RWPE1 (cell line): ENCODE data around the gene PPP3R1.

Experiments
- CTCF ChIA-PET: fragments of 350-600 bp; sonication (Branson Sonifier 250); formaldehyde crosslinking; extraction: SDS; loops from one replicate; lab custom pipeline; 2021; lab: Yijun Ruan, JAX
- POLR2A ChIA-PET: fragments of 400-600 bp; formaldehyde crosslinking; extraction: SDS; loops from one replicate; lab custom pipeline; 2020; ENCODE audit warnings: antibody characterized with exemption; ENCODE audit not compliant: low non-redundant PET; lab: Yijun Ruan, JAX
- DNase-seq: peaks from one replicate; pipeline ENCODE4 v3.0.0; 2012; ENCODE audit warnings: low spot score
- H3K27ac ChIP-seq: fragments of 450-650 bp; 2 replicates; pipeline ENCODE4 v1.5.1; 2017
- CTCF ChIP-seq: fragments of 450-650 bp; conservative IDR thresholded peaks from 2 replicates; pipeline ENCODE4 v1.5.1; 2017; ENCODE audit warnings: low read depth, mild to moderate bottlenecking

The PPP3R1 gene

GRCh38 chr2:68163641-68164040 is 88.7 kb downstream of the PPP3R1 start:
- ChIA-PET CTCF (interaction anchor here (0.7 kb wide), 1 partner anchor 1267 kb away, joined by 3 read pairs; no protein-coding TSS in a partner anchor), POLR2A (no interaction called here)
- no peak for TF ChIP-seq CTCF
- no peak overlapping the region for H3K27ac ChIP-seq
- no peak for DNase-seq

GRCh38 chr2:68158134-68158447 is 94.2 kb downstream of the PPP3R1 start:
- no peak for TF ChIP-seq CTCF
- ChIA-PET POLR2A (no interaction called here), CTCF (no interaction called here)
- H3K27ac ChIP-seq = peak overlapping the region; percentile 94
- no peak for DNase-seq

GRCh38 chr2:68157402-68158133 is 94.8 kb downstream of the PPP3R1 start, which contains the start of gene PNO1:
Gene PNO1, plus strand, starts transcription at chr2:68157888. Its CDS starts 47 bp downstream, at chr2:68157935.
- ChIA-PET POLR2A (interaction anchor here (0.5 kb wide), 1 partner anchor 27 kb away, joined by 3 read pairs; no protein-coding TSS in a partner anchor), CTCF (no interaction called here)
- H3K27ac ChIP-seq = peak within 1 kb of the TSS; percentile 94
- DNase-seq = peak; percentile 99
- TF ChIP-seq CTCF = no peak

GRCh38 chr2:68157002-68157401 is 95.3 kb downstream of the PPP3R1 start:
- ChIA-PET POLR2A (no interaction called here), CTCF (no interaction called here)

GRCh38 chr2:68156419-68156818 is 95.9 kb downstream of the PPP3R1 start:
- H3K27ac ChIP-seq = peak overlapping the region; percentile 94; the same call in 1 of the 2 replicates
- POLR2A ChIA-PET = no interaction called here
- CTCF ChIA-PET = interaction anchor here (0.6 kb wide), 3 partner anchors 39 to 1477 kb away, joined by 3 to 5 read pairs (median 3); no protein-coding TSS in a partner anchor

More at GRCh38 chr2:68157002-68157401, 95.3 kb downstream of the PPP3R1 start:
- DNase-seq = no peak
- H3K27ac ChIP-seq = peak overlapping the region; percentile 94
- no peak for TF ChIP-seq CTCF

GRCh38 chr2:68155618-68156017 is 96.7 kb downstream of the PPP3R1 start:
- no peak overlapping the region for H3K27ac ChIP-seq
- DNase-seq = no peak
- CTCF ChIA-PET = interaction anchor here (0.6 kb wide), 2 partner anchors 40 to 1476 kb away, joined by 3 to 5 read pairs; no protein-coding TSS in a partner anchor
- no peak for TF ChIP-seq CTCF
- POLR2A ChIA-PET = no interaction called here

More at GRCh38 chr2:68156419-68156818, 95.9 kb downstream of the PPP3R1 start:
- no peak for TF ChIP-seq CTCF
- no peak for DNase-seq
